ENCODE results near the gene DERA. TPM values are rescaled to one million over a fixed set of nuclear protein-coding genes. Genes with fewer than 3 reads are reported as not detected.

DERA gene
- total and polyA plus RNA-seq, 2 of the 8 experiments (the other 6 are each of a cell fraction or from before 2014, with no cell fraction given): 13.1 to 17.1 TPM

DNA sequence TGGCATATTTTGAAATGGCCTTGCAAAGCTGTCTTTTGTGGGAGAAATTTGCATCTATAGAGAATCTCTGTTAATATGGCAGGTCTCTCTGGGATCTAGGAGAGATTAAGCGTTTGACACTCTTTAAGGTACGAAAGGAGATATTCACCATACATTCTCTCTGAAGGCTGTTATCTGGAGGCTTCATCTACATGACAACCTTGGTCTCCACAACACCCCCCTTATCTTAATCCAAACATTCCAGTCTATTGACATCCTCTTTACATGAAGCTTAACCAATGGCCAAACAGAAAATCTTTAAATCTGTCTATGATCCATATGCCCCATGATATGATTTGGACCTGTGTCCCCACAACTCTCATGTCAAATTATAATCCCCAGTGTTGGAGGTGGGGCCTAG lies 137.4 kb downstream of the DERA start:
- ChIA-PET POLR2A (ENCODE audit: partially characterized antibody) (no interaction called here), CTCF (ENCODE audit: partially characterized antibody) (interaction anchor here (1.1 kb wide), 1 partner anchor 117 kb away, joined by 3 read pairs; no protein-coding TSS in a partner anchor)
- H3K56ac ChIP-seq (replicated peaks; ENCODE audit: insufficient read length, low read depth, low read length): no peak overlapping the region
- H4K5ac ChIP-seq (ENCODE audit: insufficient read length, low read depth, low read length): no peak overlapping the region
- H3K79me2 ChIP-seq (ENCODE audit: control insufficient read depth in 1 of 2, insufficient read depth in 2 of 2, low read length in 2 of 2): no peaks in the 10 kb centered on the region
- H3K4me1 ChIP-seq (replicated peaks in 1 of 4; ENCODE audit: control insufficient read depth in 3 of 4, insufficient read depth in 4 of 4, low read length in 3 of 4): peaks cover 0 to 3% (median 0%) of the 10 kb centered on the region in 4 experiments; a peak in 1 of 7 replicates
- H3K36me3 ChIP-seq (ENCODE audit: control insufficient read depth in 2 of 4, insufficient read depth in 4 of 4, low read length in 3 of 4): no peaks in the 10 kb centered on the region
- H3K18ac ChIP-seq (ENCODE audit: extremely low read depth, low read length): no peak overlapping the region
- H2BK20ac ChIP-seq (ENCODE audit: low read length): no peak overlapping the region
- no peak overlapping the region for H4K8ac ChIP-seq (ENCODE audit: extremely low read depth, insufficient read depth, low read length)
- no peak overlapping the region for H3K27ac ChIP-seq (ENCODE audit: low read depth, low read length)
- no peaks in the 10 kb centered on the region for H4K20me1 ChIP-seq (replicated peaks in 1 of 2; ENCODE audit: control insufficient read depth in 1 of 2, insufficient read depth in 2 of 2, low read length in 2 of 2)
- H3K9me3 ChIP-seq (ENCODE audit: insufficient read depth in 2 of 2, low read depth in 1 of 2, low read length in 1 of 2): peaks cover 0 to 3% of the 10 kb centered on the region in 2 experiments; a peak in 1 of 4 replicates
- no peak overlapping the region for H2AFZ ChIP-seq (ENCODE audit: low read length)
- no peak overlapping the region for H2BK120ac ChIP-seq (replicated peaks; ENCODE audit: low read depth, low read length)
- H3K14ac ChIP-seq (ENCODE audit: insufficient read length): no peak overlapping the region
- no peaks in the 10 kb centered on the region for H3K27me3 ChIP-seq (replicated peaks in 1 of 4; ENCODE audit: control insufficient read depth in 3 of 4, extremely low read depth in 1 of 4, insufficient read depth in 3 of 4, low read length in 3 of 4)
- no peak overlapping the region for H3K23ac ChIP-seq (ENCODE audit: insufficient read length)
- no peak overlapping the region for H2BK15ac ChIP-seq (ENCODE audit: low read length)
- H3K9ac ChIP-seq (replicated peaks in 1 of 4; ENCODE audit: extremely low read depth in 1 of 4, low read depth in 3 of 4, low read length in 3 of 4): no peak overlapping the region
- H3K4me3 ChIP-seq (ENCODE audit: extremely low read depth in 1 of 4, insufficient read depth in 2 of 4, low read depth in 3 of 4, low read length in 4 of 4): no peak overlapping the region
- H2BK5ac ChIP-seq (ENCODE audit: low read depth, low read length): no peak overlapping the region
- H3K4ac ChIP-seq (replicated peaks; ENCODE audit: insufficient read length, low read depth, low read length): no peak overlapping the region
- no peak for FAIRE-seq
- H4K91ac ChIP-seq (replicated peaks; ENCODE audit: insufficient read length, low read length): no peak overlapping the region
- DNase-seq (ENCODE audit: low read depth in 1 of 2, low spot score in 2 of 2): no peak
- H2BK12ac ChIP-seq (ENCODE audit: low read depth, low read length): no peak overlapping the region
- H3K23me2 ChIP-seq (ENCODE audit: low read depth, low read length): no peaks in the 10 kb centered on the region
- no peak overlapping the region for H2AK5ac ChIP-seq (ENCODE audit: low read depth, low read length)
- H3K79me1 ChIP-seq (ENCODE audit: low read depth, low read length): no peaks in the 10 kb centered on the region
- 87% methylated on average over 2 of the region's 2 CpGs; no CpG with 5 or more reads in 1 of the 2 experiments for WGBS, 2 experiments (ENCODE audit: extremely low coverage in 1 of 2, insufficient coverage in 1 of 2, insufficient read length in 1 of 2, insufficient replicate concordance in 2 of 2, low coverage in 1 of 2, low lambda C conversion rate in 2 of 2, missing lambda C conversion rate in 1 of 2)
- H3K4me2 ChIP-seq (ENCODE audit: insufficient read depth in 1 of 2, low read depth in 2 of 2, low read length in 2 of 2): no peak overlapping the region
- TF ChIP-seq HDAC2 (IDR thresholded peaks at IDR 0.05; ENCODE audit: borderline replicate concordance in 1 of 2, low read depth in 2 of 2, low read length in 2 of 2) (no peak), TCF12 (IDR thresholded peaks at IDR 0.05; ENCODE audit: low read depth, low read length) (no peak), SIRT6 (IDR thresholded peaks at IDR 0.05; ENCODE audit: low read length) (no peak), RAD21 (IDR thresholded peaks at IDR 0.05 in 1 of 2, conservative IDR thresholded peaks at IDR 0.05 in 1 of 2; ENCODE audit: low read depth in 2 of 2, low read length in 2 of 2) (no peak), NRF1 (IDR thresholded peaks at IDR 0.05; ENCODE audit: low read depth, low read length) (no peak), KDM5A (IDR thresholded peaks at IDR 0.05; ENCODE audit: low read length) (no peak), MAFK (IDR thresholded peaks at IDR 0.05; ENCODE audit: low read depth, low read length) (no peak), SIX5 (IDR thresholded peaks at IDR 0.05; ENCODE audit: low read depth, low read length) (no peak), BACH1 (IDR thresholded peaks at IDR 0.05; ENCODE audit: low read length) (no peak), SP1 (IDR thresholded peaks at IDR 0.05; ENCODE audit: low read depth, low read length) (no peak), POU5F1 (IDR thresholded peaks at IDR 0.05; ENCODE audit: low read depth, low read length) (no peak), CBX8 (IDR thresholded peaks at IDR 0.05; ENCODE audit: borderline replicate concordance, low read depth, low read length) (no peak), CREB1 (IDR thresholded peaks at IDR 0.05) (no peak), SP4 (IDR thresholded peaks at IDR 0.05; ENCODE audit: low read length) (no peak), GTF2F1 (IDR thresholded peaks at IDR 0.05; ENCODE audit: borderline replicate concordance, low read depth, low read length) (no peak), TAF1 (IDR thresholded peaks at IDR 0.05; ENCODE audit: low read depth, low read length) (no peak)
